Gastrocnemius medialis (tissue), 4 donors: ENCODE results near the gene ACKR1. TPM values are rescaled to one million over a fixed set of nuclear protein-coding genes. Genes with fewer than 3 reads are reported as not detected.

Source experiments
- ATAC-seq, 2 donors: fragments of 150-250 bp; one replicate each; pipeline ENCODE4 v1.9.1; 2016
- DNase-seq, 2 donors: peaks; one replicate each; pipeline ENCODE4 v3.0.0-alpha.2; 2019
- H3K27ac ChIP-seq, 4 donors: fragments of 200-600 bp; sonication (generic); 1 replicate in 1 of 4; 2 replicates in 3 of 4; pipeline ENCODE4 v1.5.1; 2016 to 2018; ENCODE audit warnings: mild to moderate bottlenecking in 2 of 4, moderate library complexity in 1 of 4
- H3K27me3 ChIP-seq, 3 donors: fragments of 200-600 bp; sonication (generic) in 2 of 3; 1 replicate in 1 of 3; 2 replicates in 2 of 3; pipeline versions ENCODE4 v1.5.1 to v1.6.0; 2016 to 2019; ENCODE audit warnings: mild to moderate bottlenecking in 1 of 3, moderate library complexity in 1 of 3
- H3K36me3 ChIP-seq, 2 donors: fragments of 200-600 bp; sonication (generic) in 1 of 2; one replicate each; pipeline ENCODE4 v1.5.1; 2017 to 2018
- H3K4me1 ChIP-seq, 2 donors: fragments of 200-600 bp; sonication (generic) in 1 of 2; one replicate each; pipeline ENCODE4 v1.5.1; 2016 to 2017; ENCODE audit warnings: mild to moderate bottlenecking in 2 of 2
- H3K4me3 ChIP-seq, 4 donors: fragments of 200-600 bp; sonication (generic) in 3 of 4; 1 replicate in 1 of 4; 2 replicates in 3 of 4; pipeline ENCODE4 v1.5.1; 2016 to 2019; ENCODE audit warnings: mild to moderate bottlenecking in 2 of 4
- H3K9me3 ChIP-seq, 3 donors: fragments of 200-600 bp; sonication (generic) in 2 of 3; 1 replicate in 1 of 3; 2 replicates in 2 of 3; pipeline ENCODE4 v1.5.1; 2016 to 2019
- CTCF ChIP-seq, 5 experiments: fragments of 450-650 bp in 3 of 5; fragments of 200-600 bp in 2 of 5; sonication (generic) in 2 of 5; IDR thresholded peaks in 4 of 5; conservative IDR thresholded peaks in 1 of 5; 1 replicate in 4 of 5; 2 replicates in 1 of 5; pipeline ENCODE4 v1.5.1; 2016 to 2019; ENCODE audit warnings: antibody characterized with exemption in 5 of 5, mild to moderate bottlenecking in 3 of 5, moderate library complexity in 3 of 5
- POLR2A ChIP-seq, 2 donors: fragments of 450-650 bp; IDR thresholded peaks; one replicate each; pipeline ENCODE4 v1.6.1; 2017; ENCODE audit warnings: antibody characterized with exemption in 2 of 2, mild to moderate bottlenecking in 2 of 2, moderate library complexity in 2 of 2
- in situ Hi-C, 4 donors: fragments of 200-750 bp; cut with MboI; loops; one replicate each; pipeline versions ENCODE4 v1.15.0 to v1.8.0; 2017; ENCODE audit warnings: low sequenced_read_pairs in 4 of 4
- intact Hi-C: fragments of 100-400 bp; cut with DNase I; formaldehyde crosslinking; loops from one replicate; pipeline ENCODE4 v1.15.1; 2023; ENCODE audit warnings: low total_unique reads
- total RNA-seq, 4 donors: library from RNA; depleted of rRNA; stranded (reverse); fragments of >200 nt; gene quantifications; one replicate each; pipeline versions ENCODE4 v1.1.0 to v1.2.3, GENCODE V29; 2016

ACKR1 gene
- total RNA-seq, 4 donors from 2014 or later = 10.1 to 34.8 (median 21.8) TPM

DNA sequence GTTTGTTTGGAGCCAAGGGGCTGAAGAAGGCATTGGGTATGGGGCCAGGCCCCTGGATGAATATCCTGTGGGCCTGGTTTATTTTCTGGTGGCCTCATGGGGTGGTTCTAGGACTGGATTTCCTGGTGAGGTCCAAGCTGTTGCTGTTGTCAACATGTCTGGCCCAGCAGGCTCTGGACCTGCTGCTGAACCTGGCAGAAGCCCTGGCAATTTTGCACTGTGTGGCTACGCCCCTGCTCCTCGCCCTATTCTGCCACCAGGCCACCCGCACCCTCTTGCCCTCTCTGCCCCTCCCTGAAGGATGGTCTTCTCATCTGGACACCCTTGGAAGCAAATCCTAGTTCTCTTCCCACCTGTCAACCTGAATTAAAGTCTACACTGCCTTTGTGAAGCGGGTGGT lies 1.4 kb downstream of the ACKR1 start:
- no peak overlapping the region for H3K27ac ChIP-seq
- TF ChIP-seq POLR2A (IDR thresholded peaks at IDR 0.05) (no peak), CTCF (IDR thresholded peaks at IDR 0.05 in 4 of 5, conservative IDR thresholded peaks at IDR 0.05 in 1 of 5) (no peak)
- no peaks in the 10 kb centered on the region for H3K9me3 ChIP-seq
- no peak for DNase-seq
- H3K4me1 ChIP-seq = peaks cover 0 to 1% of the 10 kb centered on the region in 2 donors
- H3K36me3 ChIP-seq = no peaks in the 10 kb centered on the region
- peak overlapping the region in 1 of 4 donors; percentile 24 for H3K4me3 ChIP-seq
- peaks cover 3 to 30% (median 7%) of the 10 kb centered on the region in 3 donors for H3K27me3 ChIP-seq
- in situ Hi-C loops = no loop called here
- intact Hi-C loops = no loop called here
- ATAC-seq = no peak

DNA sequence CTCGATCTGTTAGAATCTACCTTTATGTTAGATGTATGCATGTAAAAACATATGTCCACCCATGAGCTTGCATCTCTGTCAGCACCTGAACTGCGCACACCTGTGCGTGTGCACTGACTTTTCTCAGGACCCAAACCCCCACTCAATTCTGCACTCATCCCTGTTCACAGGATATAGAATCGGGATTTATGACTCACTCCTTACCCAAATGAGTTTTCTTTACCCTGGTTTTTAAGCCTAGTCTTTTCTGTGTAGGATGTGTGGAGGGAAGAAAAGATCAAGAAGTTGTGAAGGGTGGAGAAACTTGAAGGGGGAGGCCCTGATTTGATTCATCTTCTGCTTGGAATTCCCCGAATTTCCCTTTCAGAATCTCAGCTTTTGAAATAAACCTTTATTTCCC lies 2.4 kb downstream of the ACKR1 start:
- Histone ChIP-seq H3K27ac (no peak overlapping the region), H3K36me3 (no peaks in the 10 kb centered on the region), H3K4me1 (peaks cover 0 to 5% of the 10 kb centered on the region in 2 donors), H3K9me3 (no peaks in the 10 kb centered on the region), H3K27me3 (peaks cover 3 to 33% (median 9%) of the 10 kb centered on the region in 3 donors), H3K4me3 (peak overlapping the region in 1 of 4 donors; percentile 7)
- in situ Hi-C loops = no loop called here
- ATAC-seq = no peak
- intact Hi-C loops = no loop called here
- TF ChIP-seq POLR2A (IDR thresholded peaks at IDR 0.05) (no peak), CTCF (IDR thresholded peaks at IDR 0.05 in 4 of 5, conservative IDR thresholded peaks at IDR 0.05 in 1 of 5) (no peak)
- DNase-seq = no peak

DNA sequence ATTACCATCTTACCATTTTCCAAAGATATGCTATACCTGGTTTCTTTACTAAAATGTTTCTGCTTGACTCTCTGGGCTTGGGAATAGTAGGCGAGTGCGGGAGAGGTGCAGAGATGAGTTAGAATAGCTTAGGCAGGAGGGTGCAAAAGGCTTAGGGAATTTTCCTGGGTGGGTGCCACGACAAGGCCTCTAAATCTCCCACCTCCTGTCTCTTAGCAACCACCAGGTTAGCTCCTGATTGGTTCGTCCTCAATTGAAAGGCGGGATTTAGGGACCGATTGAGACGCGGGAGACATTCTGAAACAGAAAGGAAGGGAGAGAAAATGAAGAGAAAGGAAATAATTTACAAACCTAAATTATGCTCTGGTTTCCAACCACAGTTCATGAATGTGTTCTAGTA lies 3.1 kb downstream of the ACKR1 start:
- Histone ChIP-seq H3K27me3 (peaks cover 3 to 33% (median 9%) of the 10 kb centered on the region in 3 donors), H3K9me3 (no peaks in the 10 kb centered on the region), H3K4me1 (peaks cover 0 to 5% of the 10 kb centered on the region in 2 donors), H3K4me3 (peak overlapping the region in 1 of 4 donors; percentile 7), H3K36me3 (no peaks in the 10 kb centered on the region), H3K27ac (no peak overlapping the region)
- in situ Hi-C loops = no loop called here
- TF ChIP-seq CTCF (IDR thresholded peaks at IDR 0.05 in 4 of 5, conservative IDR thresholded peaks at IDR 0.05 in 1 of 5) (no peak), POLR2A (IDR thresholded peaks at IDR 0.05) (no peak)
- intact Hi-C loops = no loop called here
- no peak for ATAC-seq
- no peak for DNase-seq

DNA sequence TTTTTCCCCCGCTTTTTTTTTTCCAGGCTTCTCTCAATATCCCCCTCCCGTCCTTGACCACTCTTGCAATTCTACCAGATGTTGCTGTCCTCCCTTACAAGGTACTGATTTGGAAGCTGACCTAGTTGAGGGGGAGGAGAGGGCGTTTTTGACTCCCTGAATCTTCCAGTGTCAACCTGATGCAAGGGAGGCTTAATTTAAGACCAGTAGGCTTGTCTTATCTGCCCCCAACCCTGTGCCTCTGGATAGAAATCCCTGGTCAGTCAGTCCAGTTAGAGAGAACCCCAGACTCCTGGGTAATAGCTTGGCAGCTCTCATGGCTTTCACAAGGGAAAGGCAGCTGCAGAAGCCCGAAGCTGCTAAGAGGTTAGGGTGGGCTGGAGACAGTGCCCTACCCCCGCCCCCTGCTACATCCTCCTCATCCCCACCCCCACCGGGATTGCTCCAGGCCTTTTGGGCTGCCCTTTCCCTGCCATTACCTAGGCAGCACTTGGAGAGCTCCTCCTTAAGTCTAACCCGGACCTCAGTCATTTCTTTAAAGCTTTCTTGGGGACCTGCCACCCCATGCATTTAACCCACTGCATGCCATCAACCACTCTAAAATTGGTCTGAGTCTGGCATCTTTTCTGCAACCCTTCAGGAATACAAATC lies 3.6 kb downstream of the ACKR1 start:
- ATAC-seq = no peak

More for the DNA sequence above, 3.6 kb downstream of the ACKR1 start:
- Histone ChIP-seq H3K36me3 (no peaks in the 10 kb centered on the region), H3K9me3 (no peaks in the 10 kb centered on the region), H3K27me3 (peaks cover 3 to 33% (median 9%) of the 10 kb centered on the region in 3 donors), H3K27ac (no peak overlapping the region), H3K4me3 (no peak overlapping the region), H3K4me1 (peaks cover 0 to 5% of the 10 kb centered on the region in 2 donors)
- intact Hi-C loops = no loop called here
- no peak for DNase-seq
- no peak for TF ChIP-seq CTCF (IDR thresholded peaks at IDR 0.05 in 4 of 5, conservative IDR thresholded peaks at IDR 0.05 in 1 of 5)
- TF ChIP-seq POLR2A (IDR thresholded peaks at IDR 0.05) = no peak
- in situ Hi-C loops = no loop called here
